Measurements from ENCODE around the gene RGS21. TPM values are rescaled to one million over a fixed set of nuclear protein-coding genes. Genes with fewer than 3 reads are reported as not detected.

RGS21 gene
- total RNA-seq, 1 donor from 2014 or later, result not detected

GRCh38 chr1:192378878-192379277 lies 62.1 kb downstream of the RGS21 start:
- Histone ChIP-seq H3K36me3 (no peaks in the 10 kb centered on the region), H3K27ac (no peak overlapping the region), H3K4me1 (no peaks in the 10 kb centered on the region), H3K27me3 (no peaks in the 10 kb centered on the region), H3K9me3 (no peaks in the 10 kb centered on the region), H3K4me3 (no peak overlapping the region)
- intact Hi-C loops (cut with DNase I), result no loop called here
- no peak for TF ChIP-seq CTCF (IDR thresholded peaks at IDR 0.05)
- ATAC-seq, result no peak
- no peak for DNase-seq

- TF ChIP-seq CTCF (IDR thresholded peaks at IDR 0.05), result no peak
- intact Hi-C loops (cut with DNase I), result no loop called here
- no peak overlapping the region for H3K4me3 ChIP-seq
- DNase-seq, result no peak
- no peaks in the 10 kb centered on the region for H3K9me3 ChIP-seq
- H3K4me1 ChIP-seq, result no peaks in the 10 kb centered on the region
- no peak for ATAC-seq
- no peak overlapping the region for H3K27ac ChIP-seq
- no peaks in the 10 kb centered on the region for H3K27me3 ChIP-seq
- no peaks in the 10 kb centered on the region for H3K36me3 ChIP-seq
Measured at GRCh38 chr1:192379554-192379953, 62.8 kb downstream of the RGS21 start.

GRCh38 chr1:192382758-192383157 lies 66.0 kb downstream of the RGS21 start:
- no peak for ATAC-seq
- no peak for TF ChIP-seq CTCF (IDR thresholded peaks at IDR 0.05)
- Histone ChIP-seq H3K27ac (no peak overlapping the region), H3K9me3 (no peaks in the 10 kb centered on the region), H3K4me3 (no peak overlapping the region), H3K4me1 (no peaks in the 10 kb centered on the region), H3K36me3 (no peaks in the 10 kb centered on the region), H3K27me3 (no peaks in the 10 kb centered on the region)
- no peak for DNase-seq
- intact Hi-C loops (cut with DNase I), result no loop called here

- Histone ChIP-seq H3K9me3 (no peaks in the 10 kb centered on the region), H3K27me3 (no peaks in the 10 kb centered on the region), H3K27ac (no peak overlapping the region), H3K4me1 (no peaks in the 10 kb centered on the region), H3K4me3 (no peak overlapping the region), H3K36me3 (no peaks in the 10 kb centered on the region)
- ATAC-seq (no peak), DNase-seq (no peak)
- no peak for TF ChIP-seq CTCF (IDR thresholded peaks at IDR 0.05)
- intact Hi-C loops (cut with DNase I), result no loop called here
Measured at GRCh38 chr1:192386051-192386650, 69.4 kb downstream of the RGS21 start.

GRCh38 chr1:192395211-192395610 lies 78.4 kb downstream of the RGS21 start:
- H3K9me3 ChIP-seq, result no peaks in the 10 kb centered on the region
- DNase-seq (no peak), ATAC-seq (no peak)
- H3K4me3 ChIP-seq, result no peak overlapping the region
- H3K27me3 ChIP-seq, result no peaks in the 10 kb centered on the region
- no peaks in the 10 kb centered on the region for H3K4me1 ChIP-seq
- intact Hi-C loops (cut with DNase I), result no loop called here
- H3K36me3 ChIP-seq, result no peaks in the 10 kb centered on the region
- no peak overlapping the region for H3K27ac ChIP-seq
- TF ChIP-seq CTCF (IDR thresholded peaks at IDR 0.05), result no peak

GRCh38 chr1:192395895-192396294 lies 79.1 kb downstream of the RGS21 start:
- DNase-seq (no peak), ATAC-seq (no peak)
- Histone ChIP-seq H3K27me3 (no peaks in the 10 kb centered on the region), H3K27ac (no peak overlapping the region), H3K4me1 (no peaks in the 10 kb centered on the region), H3K36me3 (no peaks in the 10 kb centered on the region), H3K9me3 (no peaks in the 10 kb centered on the region), H3K4me3 (no peak overlapping the region)
- no peak for TF ChIP-seq CTCF (IDR thresholded peaks at IDR 0.05)
- intact Hi-C loops (cut with DNase I), result no loop called here
